ENCODE results near the gene MYH14. TPM values are rescaled to one million over a fixed set of nuclear protein-coding genes. Genes with fewer than 3 reads are reported as not detected.

Gene MYH14
- polyA plus RNA-seq, 1 of the 3 experiments (the other 2 are of a cell fraction): 0.02 TPM

DNA sequence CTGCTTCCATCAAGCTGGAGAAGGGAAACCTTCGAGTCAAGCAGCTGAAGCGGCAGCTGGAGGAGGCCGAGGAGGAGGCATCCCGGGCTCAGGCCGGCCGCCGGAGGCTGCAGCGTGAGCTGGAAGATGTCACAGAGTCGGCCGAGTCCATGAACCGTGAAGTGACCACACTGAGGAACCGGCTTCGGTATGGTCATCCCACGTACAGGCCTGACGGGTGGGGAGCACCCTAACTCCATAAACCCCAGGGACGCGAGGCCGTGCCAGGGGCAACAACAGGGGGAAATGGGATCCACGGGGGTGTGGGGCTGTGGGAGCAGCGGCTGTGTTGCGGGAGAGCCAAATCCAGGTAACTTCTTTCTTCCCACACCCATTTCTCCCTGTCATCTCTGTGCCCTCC is 105.6 kb downstream of the MYH14 start:
- Histone ChIP-seq H3K27me3 (ENCODE audit: insufficient read depth) (peaks cover 52% of the 10 kb centered on the region), H3F3A (replicated peaks; ENCODE audit: insufficient read depth) (peaks cover 4% of the 10 kb centered on the region), H3K36me3 (replicated peaks in 1 of 2; ENCODE audit: control insufficient read depth in 1 of 2, insufficient read depth in 2 of 2, low read length in 1 of 2) (no peaks in the 10 kb centered on the region), H3K27ac (ENCODE audit: low read depth in 2 of 2, low read length in 1 of 2) (no peak overlapping the region), H3K9me2 (no peaks in the 10 kb centered on the region), H3K79me2 (ENCODE audit: insufficient read depth) (no peaks in the 10 kb centered on the region), H3K4me3 (ENCODE audit: low read depth in 2 of 2, low read length in 1 of 2) (no peak overlapping the region), H3K9ac (no peak overlapping the region), H3K4me2 (no peak overlapping the region), H2AFZ (ENCODE audit: low read depth) (no peak overlapping the region), H4K20me1 (ENCODE audit: insufficient read depth) (no peaks in the 10 kb centered on the region), H3K9me3 (no peaks in the 10 kb centered on the region), H3K4me1 (ENCODE audit: control insufficient read depth in 1 of 2, insufficient read depth in 2 of 2, low read depth in 1 of 2, low read length in 1 of 2) (no peaks in the 10 kb centered on the region; a peak in 1 of 4 replicates)
- TF ChIP-seq RXRA (IDR thresholded peaks at IDR 0.05; ENCODE audit: borderline replicate concordance, low read depth) (no peak), GATA2 (CRISPR knock-in tag; IDR thresholded peaks at IDR 0.05) (no peak), RAD21 (IDR thresholded peaks at IDR 0.05; ENCODE audit: low read length) (no peak), FOXJ3 (CRISPR knock-in tag; IDR thresholded peaks at IDR 0.05) (no peak), NRF1 (IDR thresholded peaks at IDR 0.05; ENCODE audit: low read depth, low read length) (no peak), EP300 (IDR thresholded peaks at IDR 0.05; ENCODE audit: borderline replicate concordance in 1 of 2, low read depth in 1 of 2, low read length in 1 of 2) (no peak), FOSL2 (IDR thresholded peaks at IDR 0.05; ENCODE audit: borderline replicate concordance, low read depth) (no peak), YY1 (IDR thresholded peaks at IDR 0.05; ENCODE audit: low read depth) (no peak), MEF2A (IDR thresholded peaks at IDR 0.05; ENCODE audit: borderline replicate concordance, low read depth) (no peak), CHD2 (IDR thresholded peaks at IDR 0.05; ENCODE audit: low read length, partially characterized antibody) (no peak), RCOR1 (IDR thresholded peaks at IDR 0.05; ENCODE audit: low read length) (no peak)
- TF ChIP-seq, protein P1, sequence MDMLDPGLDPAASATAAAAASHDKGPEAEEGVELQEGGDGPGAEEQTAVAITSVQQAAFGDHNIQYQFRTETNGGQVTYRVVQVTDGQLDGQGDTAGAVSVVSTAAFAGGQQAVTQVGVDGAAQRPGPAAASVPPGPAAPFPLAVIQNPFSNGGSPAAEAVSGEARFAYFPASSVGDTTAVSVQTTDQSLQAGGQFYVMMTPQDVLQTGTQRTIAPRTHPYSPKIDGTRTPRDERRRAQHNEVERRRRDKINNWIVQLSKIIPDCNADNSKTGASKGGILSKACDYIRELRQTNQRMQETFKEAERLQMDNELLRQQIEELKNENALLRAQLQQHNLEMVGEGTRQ (IDR thresholded peaks at IDR 0.05; ENCODE audit: borderline replicate concordance, low read depth, low read length): no peak
- TF ChIP-seq, protein P2, sequence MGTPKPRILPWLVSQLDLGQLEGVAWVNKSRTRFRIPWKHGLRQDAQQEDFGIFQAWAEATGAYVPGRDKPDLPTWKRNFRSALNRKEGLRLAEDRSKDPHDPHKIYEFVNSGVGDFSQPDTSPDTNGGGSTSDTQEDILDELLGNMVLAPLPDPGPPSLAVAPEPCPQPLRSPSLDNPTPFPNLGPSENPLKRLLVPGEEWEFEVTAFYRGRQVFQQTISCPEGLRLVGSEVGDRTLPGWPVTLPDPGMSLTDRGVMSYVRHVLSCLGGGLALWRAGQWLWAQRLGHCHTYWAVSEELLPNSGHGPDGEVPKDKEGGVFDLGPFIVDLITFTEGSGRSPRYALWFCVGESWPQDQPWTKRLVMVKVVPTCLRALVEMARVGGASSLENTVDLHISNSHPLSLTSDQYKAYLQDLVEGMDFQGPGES (IDR thresholded peaks at IDR 0.05; ENCODE audit: low read depth, low read length): no peak
- TF ChIP-seq, protein P3, sequence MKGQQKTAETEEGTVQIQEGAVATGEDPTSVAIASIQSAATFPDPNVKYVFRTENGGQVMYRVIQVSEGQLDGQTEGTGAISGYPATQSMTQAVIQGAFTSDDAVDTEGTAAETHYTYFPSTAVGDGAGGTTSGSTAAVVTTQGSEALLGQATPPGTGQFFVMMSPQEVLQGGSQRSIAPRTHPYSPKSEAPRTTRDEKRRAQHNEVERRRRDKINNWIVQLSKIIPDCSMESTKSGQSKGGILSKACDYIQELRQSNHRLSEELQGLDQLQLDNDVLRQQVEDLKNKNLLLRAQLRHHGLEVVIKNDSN (IDR thresholded peaks at IDR 0.05; ENCODE audit: borderline replicate concordance, low read depth): no peak
- TF ChIP-seq, protein P4, sequence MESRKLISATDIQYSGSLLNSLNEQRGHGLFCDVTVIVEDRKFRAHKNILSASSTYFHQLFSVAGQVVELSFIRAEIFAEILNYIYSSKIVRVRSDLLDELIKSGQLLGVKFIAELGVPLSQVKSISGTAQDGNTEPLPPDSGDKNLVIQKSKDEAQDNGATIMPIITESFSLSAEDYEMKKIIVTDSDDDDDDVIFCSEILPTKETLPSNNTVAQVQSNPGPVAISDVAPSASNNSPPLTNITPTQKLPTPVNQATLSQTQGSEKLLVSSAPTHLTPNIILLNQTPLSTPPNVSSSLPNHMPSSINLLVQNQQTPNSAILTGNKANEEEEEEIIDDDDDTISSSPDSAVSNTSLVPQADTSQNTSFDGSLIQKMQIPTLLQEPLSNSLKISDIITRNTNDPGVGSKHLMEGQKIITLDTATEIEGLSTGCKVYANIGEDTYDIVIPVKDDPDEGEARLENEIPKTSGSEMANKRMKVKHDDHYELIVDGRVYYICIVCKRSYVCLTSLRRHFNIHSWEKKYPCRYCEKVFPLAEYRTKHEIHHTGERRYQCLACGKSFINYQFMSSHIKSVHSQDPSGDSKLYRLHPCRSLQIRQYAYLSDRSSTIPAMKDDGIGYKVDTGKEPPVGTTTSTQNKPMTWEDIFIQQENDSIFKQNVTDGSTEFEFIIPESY (IDR thresholded peaks at IDR 0.05; ENCODE audit: borderline replicate concordance, low read depth): no peak
- CTCF ChIA-PET: interaction anchor here (2.3 kb wide), 1 partner anchor 20 kb away, joined by 10 read pairs; the partner anchor contains the start of gene KCNC3
- 19% methylated on average over 21 of the region's 21 CpGs for WGBS (ENCODE audit: low lambda C conversion rate)
- no peak for DNase-seq
- POLR2A ChIA-PET: no interaction called here

Data from SK-N-SH (cell line).